SK-N-SH treated with all-trans-retinoic acid at 6 μM for 48 hours (cell line): ENCODE measurements around the gene IL16.

Experiments used
- CSRNP3 ChIP-seq: fragments of 250-450 bp; sonication (Bioruptor Pico); IDR thresholded peaks from 2 replicates; pipeline ENCODE4 v1.5.1; 2021; ENCODE audit warnings: mild to moderate bottlenecking, moderate library complexity
- GLIS3 ChIP-seq: fragments of 250-450 bp; sonication (Bioruptor Pico); IDR thresholded peaks from 2 replicates; pipeline ENCODE4 v1.5.0; 2020; ENCODE audit warnings: mild to moderate bottlenecking, moderate library complexity
- ISL1 ChIP-seq: fragments of 250-450 bp; sonication (Bioruptor Pico); IDR thresholded peaks from 2 replicates; pipeline ENCODE4 v2.1.2; 2022; ENCODE audit warnings: mild to moderate bottlenecking, moderate library complexity
- ZFP3 ChIP-seq: fragments of 250-450 bp; sonication (Bioruptor Pico); IDR thresholded peaks from 2 replicates; pipeline ENCODE4 v1.5.0; 2020; ENCODE audit warnings: mild to moderate bottlenecking, moderate library complexity
- ZNF70 ChIP-seq: fragments of 450-650 bp; formaldehyde crosslinking; IDR thresholded peaks from 2 replicates; pipeline ENCODE4 v1.5.0; 2020; ENCODE audit warnings: mild to moderate bottlenecking, moderate library complexity
- TF ChIP-seq, protein P1 (sequence below): fragments of 250-450 bp; sonication (Bioruptor Pico); IDR thresholded peaks from 2 replicates; pipeline ENCODE4 v1.5.0; 2020; ENCODE audit warnings: mild to moderate bottlenecking, moderate library complexity
- TF ChIP-seq, protein P2 (sequence below): fragments of 250-450 bp; sonication (Bioruptor Pico); IDR thresholded peaks from 2 replicates; pipeline ENCODE4 v1.5.1; 2020; ENCODE audit warnings: low read depth, mild to moderate bottlenecking, moderate library complexity

DNA sequence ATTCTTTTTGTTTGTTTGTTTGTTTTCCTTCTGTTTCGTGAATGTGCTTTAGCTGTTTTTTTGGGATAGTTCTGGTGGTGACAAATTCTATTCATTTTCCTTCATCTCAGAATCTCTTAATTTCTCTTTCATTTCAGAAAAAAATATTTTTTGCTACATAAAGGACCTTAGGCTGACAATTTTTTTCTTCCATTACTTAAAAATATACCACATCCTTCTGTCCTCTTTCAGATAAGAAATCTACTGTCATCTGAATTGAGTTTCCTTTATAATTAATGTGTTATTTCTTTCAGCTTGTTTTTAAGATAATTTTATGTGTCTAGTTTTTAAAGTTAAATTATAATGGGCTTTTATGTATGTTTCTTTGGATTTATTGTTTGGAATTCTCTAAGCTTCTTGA is 47.6 kb downstream of the IL16 start:
- TF ChIP-seq, protein P1, sequence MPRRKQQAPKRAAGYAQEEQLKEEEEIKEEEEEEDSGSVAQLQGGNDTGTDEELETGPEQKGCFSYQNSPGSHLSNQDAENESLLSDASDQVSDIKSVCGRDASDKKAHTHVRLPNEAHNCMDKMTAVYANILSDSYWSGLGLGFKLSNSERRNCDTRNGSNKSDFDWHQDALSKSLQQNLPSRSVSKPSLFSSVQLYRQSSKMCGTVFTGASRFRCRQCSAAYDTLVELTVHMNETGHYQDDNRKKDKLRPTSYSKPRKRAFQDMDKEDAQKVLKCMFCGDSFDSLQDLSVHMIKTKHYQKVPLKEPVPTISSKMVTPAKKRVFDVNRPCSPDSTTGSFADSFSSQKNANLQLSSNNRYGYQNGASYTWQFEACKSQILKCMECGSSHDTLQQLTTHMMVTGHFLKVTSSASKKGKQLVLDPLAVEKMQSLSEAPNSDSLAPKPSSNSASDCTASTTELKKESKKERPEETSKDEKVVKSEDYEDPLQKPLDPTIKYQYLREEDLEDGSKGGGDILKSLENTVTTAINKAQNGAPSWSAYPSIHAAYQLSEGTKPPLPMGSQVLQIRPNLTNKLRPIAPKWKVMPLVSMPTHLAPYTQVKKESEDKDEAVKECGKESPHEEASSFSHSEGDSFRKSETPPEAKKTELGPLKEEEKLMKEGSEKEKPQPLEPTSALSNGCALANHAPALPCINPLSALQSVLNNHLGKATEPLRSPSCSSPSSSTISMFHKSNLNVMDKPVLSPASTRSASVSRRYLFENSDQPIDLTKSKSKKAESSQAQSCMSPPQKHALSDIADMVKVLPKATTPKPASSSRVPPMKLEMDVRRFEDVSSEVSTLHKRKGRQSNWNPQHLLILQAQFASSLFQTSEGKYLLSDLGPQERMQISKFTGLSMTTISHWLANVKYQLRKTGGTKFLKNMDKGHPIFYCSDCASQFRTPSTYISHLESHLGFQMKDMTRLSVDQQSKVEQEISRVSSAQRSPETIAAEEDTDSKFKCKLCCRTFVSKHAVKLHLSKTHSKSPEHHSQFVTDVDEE (CRISPR knock-in tag): no peak
- TF ChIP-seq GLIS3 (CRISPR knock-in tag) (no peak), ZNF70 (CRISPR knock-in tag) (no peak), CSRNP3 (no peak), ZFP3 (CRISPR knock-in tag) (no peak), ISL1 (CRISPR knock-in tag) (no peak)
- TF ChIP-seq, protein P2, sequence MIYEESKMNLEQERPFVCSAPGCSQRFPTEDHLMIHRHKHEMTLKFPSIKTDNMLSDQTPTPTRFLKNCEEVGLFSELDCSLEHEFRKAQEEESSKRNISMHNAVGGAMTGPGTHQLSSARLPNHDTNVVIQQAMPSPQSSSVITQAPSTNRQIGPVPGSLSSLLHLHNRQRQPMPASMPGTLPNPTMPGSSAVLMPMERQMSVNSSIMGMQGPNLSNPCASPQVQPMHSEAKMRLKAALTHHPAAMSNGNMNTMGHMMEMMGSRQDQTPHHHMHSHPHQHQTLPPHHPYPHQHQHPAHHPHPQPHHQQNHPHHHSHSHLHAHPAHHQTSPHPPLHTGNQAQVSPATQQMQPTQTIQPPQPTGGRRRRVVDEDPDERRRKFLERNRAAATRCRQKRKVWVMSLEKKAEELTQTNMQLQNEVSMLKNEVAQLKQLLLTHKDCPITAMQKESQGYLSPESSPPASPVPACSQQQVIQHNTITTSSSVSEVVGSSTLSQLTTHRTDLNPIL (CRISPR knock-in tag): no peak
